DMS79 treated with DMSO at 0.1 percent for 48 hours (cell line): ENCODE results near the gene NFE2L2.
"Not testable (repeated sequence)": the region's sequence is repeated elsewhere in the genome, so short reads cannot be mapped to it uniquely, and the experiment has no call there.

Source experiments
- DNase-seq: peaks from one replicate; lab custom pipeline; 2025; lab: John Stamatoyannopoulos, UW

Gene NFE2L2

GRCh38 chr2:177234267-177234666, 30.3 kb downstream of the NFE2L2 start:
- no peak for DNase-seq

- DNase-seq: no peak
These were observed 32.3 kb downstream of the NFE2L2 start for GRCh38 chr2:177232098-177232704.

GRCh38 chr2:177231270-177231669, 33.3 kb downstream of the NFE2L2 start:
- DNase-seq: no peak

- no peak for DNase-seq
These were observed 34.9 kb downstream of the NFE2L2 start for GRCh38 chr2:177229442-177230242.

- DNase-seq: no peak
These were observed 38.6 kb downstream of the NFE2L2 start for GRCh38 chr2:177225965-177226360.

- not testable (repeated sequence) for DNase-seq
These were observed 41.1 kb downstream of the NFE2L2 start for GRCh38 chr2:177223436-177223835.

GRCh38 chr2:177221970-177222369, 42.6 kb downstream of the NFE2L2 start:
- DNase-seq: no peak

GRCh38 chr2:177221534-177221933, 43.0 kb downstream of the NFE2L2 start:
- no peak for DNase-seq

GRCh38 chr2:177219787-177220186, 44.7 kb downstream of the NFE2L2 start:
- not testable (repeated sequence) for DNase-seq

- no peak for DNase-seq
These were observed 47.2 kb downstream of the NFE2L2 start for GRCh38 chr2:177217247-177217843.

GRCh38 chr2:177212891-177213856, 51.4 kb downstream of the NFE2L2 start:
- peak; percentile 81 for DNase-seq

- DNase-seq: peak; percentile 96
These were observed 52.2 kb downstream of the NFE2L2 start, which contains the start of gene HNRNPA3 for GRCh38 chr2:177212106-177212890. Gene HNRNPA3 (plus strand): TSS chr2:177212794. CDS start chr2:177212800, 6 bp downstream.

- DNase-seq: peak; percentile 54
These were observed 52.9 kb downstream of the NFE2L2 start for GRCh38 chr2:177211576-177212105.

GRCh38 chr2:177211169-177211568, 53.4 kb downstream of the NFE2L2 start:
- DNase-seq: peak; percentile 52

GRCh38 chr2:177207101-177207500, 57.4 kb downstream of the NFE2L2 start:
- DNase-seq: no peak

GRCh38 chr2:177204417-177204816, 60.1 kb downstream of the NFE2L2 start:
- DNase-seq: no peak

- DNase-seq: no peak
These were observed 62.6 kb downstream of the NFE2L2 start for GRCh38 chr2:177201919-177202346.

- DNase-seq: not testable (repeated sequence)
These were observed 64.1 kb downstream of the NFE2L2 start for GRCh38 chr2:177200419-177200818.

- DNase-seq: peak; percentile 25
These were observed 69.3 kb downstream of the NFE2L2 start for GRCh38 chr2:177195194-177195593.

GRCh38 chr2:177193240-177193639, 71.3 kb downstream of the NFE2L2 start:
- DNase-seq: no peak

GRCh38 chr2:177192788-177193187, 71.7 kb downstream of the NFE2L2 start:
- DNase-seq: no peak
